HG02981 (cell line): ENCODE results near the gene OR10G7.

ENCODE experiments used
- ATAC-seq: cut with Tn5 transposase; IDR thresholded peaks from one replicate; pipeline ENCODE4 v1.9.1; 2021; ENCODE audit warnings: mild to moderate bottlenecking, moderate library complexity; ENCODE audit not compliant: unreplicated experiment

Gene OR10G7, protein sequence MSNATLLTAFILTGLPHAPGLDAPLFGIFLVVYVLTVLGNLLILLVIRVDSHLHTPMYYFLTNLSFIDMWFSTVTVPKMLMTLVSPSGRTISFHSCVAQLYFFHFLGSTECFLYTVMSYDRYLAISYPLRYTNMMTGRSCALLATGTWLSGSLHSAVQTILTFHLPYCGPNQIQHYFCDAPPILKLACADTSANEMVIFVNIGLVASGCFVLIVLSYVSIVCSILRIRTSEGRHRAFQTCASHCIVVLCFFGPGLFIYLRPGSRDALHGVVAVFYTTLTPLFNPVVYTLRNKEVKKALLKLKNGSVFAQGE

DNA sequence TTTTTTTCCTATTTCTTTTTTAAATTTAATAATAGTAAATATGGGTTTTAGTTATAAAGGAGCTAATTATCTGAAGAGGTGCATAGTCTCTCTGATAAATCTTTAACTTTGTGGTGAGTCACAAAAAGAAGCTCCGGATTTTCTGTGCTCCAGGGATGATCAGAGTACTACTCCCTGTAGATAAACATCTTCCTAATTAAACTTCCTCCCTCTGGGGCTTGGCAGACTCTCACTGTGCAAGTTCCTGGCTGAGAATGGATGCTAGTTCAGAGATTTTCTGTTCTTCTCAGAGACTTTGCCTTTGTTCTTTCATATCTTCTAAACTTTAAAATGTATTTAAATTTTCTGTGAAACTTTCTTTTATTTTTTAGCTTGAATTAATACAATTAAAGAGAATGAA lies at the start of gene OR10G7:
TSS of gene OR10G7 (minus strand) at position 72 of the 400 bp plus-strand sequence. CDS start 2,324 bp downstream, outside the sequence.
- no peak for ATAC-seq

DNA sequence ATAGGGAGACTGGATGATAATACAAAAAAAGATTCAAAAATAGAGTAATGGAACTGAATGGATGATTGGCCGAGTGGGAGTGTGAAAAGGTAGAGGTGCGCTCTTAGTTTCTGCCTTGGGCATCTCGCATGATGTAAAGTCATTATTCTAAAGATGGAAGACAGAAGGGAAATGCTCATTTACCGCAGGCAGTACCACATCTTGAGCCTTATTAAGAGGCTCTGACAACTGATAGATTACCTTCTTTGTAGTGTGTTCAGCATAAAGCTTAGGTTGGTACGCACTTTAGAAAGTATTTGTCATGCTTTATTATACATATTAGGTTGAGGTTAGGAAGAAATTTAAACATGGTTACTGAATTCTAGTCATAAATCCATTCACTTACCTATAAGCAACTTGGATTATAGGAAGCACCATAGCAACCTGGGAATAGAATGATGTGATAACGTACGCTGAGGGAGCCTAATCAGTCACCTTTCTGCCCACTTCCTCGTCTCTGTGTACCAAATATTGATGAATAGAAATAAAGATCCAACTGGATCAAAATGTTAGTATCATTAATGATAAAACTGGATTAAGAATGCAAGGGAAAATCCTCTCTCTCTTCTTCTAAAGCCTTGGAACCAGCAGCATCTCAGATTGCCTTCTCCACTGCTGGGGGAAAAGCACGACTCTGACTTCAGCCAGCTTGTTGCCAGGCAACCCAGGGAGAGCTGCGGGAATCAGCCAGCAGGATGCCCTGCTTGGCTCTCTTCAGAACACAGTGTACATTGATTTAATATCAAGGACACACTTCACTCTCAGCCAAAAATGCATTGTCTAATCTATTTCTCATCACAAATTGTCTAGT lies 45.1 kb upstream of the OR10G7 start:
- ATAC-seq, result no peak

GRCh38 chr11:124085583-124085982 lies 44.5 kb upstream of the OR10G7 start:
- no peak for ATAC-seq

DNA sequence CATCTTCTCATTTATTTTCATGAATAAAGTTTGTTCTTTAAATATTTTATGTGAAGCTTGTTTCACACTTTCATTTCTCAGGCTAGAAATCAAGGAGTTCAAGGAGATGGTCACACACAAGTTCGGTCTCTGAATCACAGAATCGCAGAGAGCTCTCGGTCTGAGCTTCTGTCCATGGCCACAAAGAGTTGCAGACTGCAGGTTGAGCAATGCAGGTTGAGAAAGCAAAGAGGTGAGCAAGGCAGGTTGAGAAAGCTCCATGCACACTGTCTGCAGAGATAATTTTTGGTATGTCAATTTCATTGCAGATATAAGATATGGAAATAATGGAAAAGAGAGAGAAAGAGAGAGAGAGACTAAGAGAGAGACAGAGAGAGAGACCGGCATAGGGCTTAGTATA lies 41.2 kb upstream of the OR10G7 start:
- no peak for ATAC-seq

DNA sequence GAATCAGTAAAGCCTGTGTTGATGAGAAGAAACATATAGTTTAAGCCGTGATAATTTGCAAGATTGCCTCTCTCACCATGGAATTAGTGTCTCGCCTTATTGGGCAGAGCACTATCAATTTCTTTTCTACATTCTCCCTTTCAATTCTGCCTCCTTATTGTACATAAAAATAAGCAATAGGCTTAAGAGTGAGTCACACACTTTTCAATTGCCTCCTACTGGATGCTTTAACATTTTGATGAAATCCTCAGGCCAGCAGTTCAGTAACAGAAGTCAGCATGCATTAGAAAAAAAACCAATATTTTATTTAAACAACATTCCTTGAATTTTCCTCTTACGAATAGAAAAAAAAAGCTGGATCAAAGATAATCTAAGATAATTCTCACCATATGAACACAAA lies 40.4 kb upstream of the OR10G7 start:
- ATAC-seq, result no peak

- no peak for ATAC-seq
These were observed 39.3 kb upstream of the OR10G7 start for GRCh38 chr11:124080327-124081001.

DNA sequence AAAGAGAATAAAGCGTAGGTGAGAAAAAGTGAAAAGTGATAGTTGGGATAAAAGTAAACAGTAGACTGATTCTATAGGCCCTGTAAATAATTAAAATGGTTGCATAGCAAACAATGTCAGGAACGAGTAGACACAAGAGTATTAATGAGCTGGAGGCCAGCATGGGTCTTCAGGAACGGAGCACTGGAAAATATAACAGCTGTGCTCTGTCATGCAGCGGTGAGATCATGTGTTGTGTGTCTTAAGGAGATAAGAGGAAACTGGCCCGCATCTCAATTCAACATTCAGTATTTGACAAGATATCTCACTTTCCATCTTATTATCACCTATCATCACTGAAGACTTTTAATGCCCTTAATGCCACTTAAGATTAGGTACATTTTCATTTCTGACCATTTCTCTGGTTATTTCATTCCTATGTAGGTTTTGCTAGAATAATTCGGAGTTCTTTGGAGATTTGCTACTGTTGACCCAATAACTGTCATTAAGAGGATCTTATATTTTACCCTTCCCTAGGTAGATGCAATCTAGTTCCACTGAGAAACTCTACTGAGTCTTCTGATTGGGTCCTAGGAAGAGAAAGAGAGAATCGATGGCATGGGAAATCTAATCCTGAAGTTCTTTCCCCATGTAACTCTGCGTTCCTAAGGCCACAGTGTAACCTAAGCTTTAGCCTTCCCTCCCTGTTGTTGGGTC lies 38.7 kb upstream of the OR10G7 start:
- no peak for ATAC-seq

- ATAC-seq, result no peak
These were observed 37.5 kb upstream of the OR10G7 start for GRCh38 chr11:124078591-124078990.

DNA sequence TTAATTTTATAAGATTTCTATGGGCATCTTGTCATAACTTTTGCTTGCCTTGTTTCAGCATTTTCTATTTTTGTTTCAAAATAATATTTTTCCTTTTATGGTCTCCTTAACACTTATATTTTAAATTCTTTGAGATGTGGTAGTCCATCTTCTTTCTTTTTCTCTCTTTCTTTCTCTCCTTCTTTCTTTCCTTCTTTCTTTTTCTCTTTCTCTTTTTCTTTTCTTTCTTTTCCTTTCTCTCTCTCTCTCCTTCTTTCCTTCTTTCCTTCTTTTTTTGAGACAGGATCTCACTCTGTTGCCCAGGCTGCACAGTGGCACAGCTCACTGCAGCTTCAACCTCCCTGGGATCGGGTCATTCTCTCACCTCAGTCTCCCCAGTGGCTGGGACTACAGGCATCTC lies 36.1 kb upstream of the OR10G7 start:
- ATAC-seq, result no peak

GRCh38 chr11:124075841-124076651 lies 34.9 kb upstream of the OR10G7 start:
- ATAC-seq, result peak; percentile 64

DNA sequence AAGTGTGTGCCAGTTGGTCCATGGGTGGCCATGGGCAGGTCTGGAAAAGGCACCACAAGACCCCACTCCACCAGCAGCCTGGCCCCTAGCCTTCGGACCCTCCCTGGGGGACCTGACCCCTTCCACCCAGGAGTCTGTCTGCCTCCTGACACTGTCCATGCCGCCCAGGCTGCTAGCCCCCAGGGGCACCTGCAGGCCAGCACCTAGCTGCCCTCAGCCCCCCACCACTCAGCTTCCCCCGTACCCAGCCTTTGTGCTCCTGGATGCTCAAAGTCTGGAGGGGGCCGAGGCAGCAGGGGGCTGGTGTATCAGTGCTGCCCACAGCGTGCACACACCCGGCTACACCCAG lies 34.3 kb upstream of the OR10G7 start:
- ATAC-seq, result no peak

DNA sequence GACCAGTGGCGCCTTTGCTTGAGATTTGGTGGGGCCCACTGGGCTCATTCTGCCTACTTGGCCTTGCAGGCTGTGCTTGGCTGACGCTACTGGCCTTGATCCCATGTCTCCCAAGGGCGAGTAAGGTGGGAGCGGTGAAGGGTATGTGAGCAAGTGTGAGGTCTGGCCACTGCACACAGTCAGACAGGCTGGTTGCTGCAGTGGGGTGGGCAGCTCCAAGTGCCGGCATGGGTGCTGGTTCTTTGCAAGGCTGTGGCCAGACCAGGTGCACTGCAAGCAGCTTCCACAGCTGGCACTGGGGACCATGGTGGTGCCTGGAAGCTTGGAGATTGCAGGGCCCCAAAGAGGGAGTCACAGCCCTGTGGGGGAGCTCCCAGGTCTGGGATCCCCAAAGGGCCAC lies 33.4 kb upstream of the OR10G7 start:
- ATAC-seq, result no peak

GRCh38 chr11:124072147-124072546 lies 31.0 kb upstream of the OR10G7 start:
- no peak for ATAC-seq

- no peak for ATAC-seq
These were observed 30.5 kb upstream of the OR10G7 start for GRCh38 chr11:124071623-124071948.

GRCh38 chr11:124070915-124071622 lies 29.9 kb upstream of the OR10G7 start:
- ATAC-seq, result peak; percentile 85

DNA sequence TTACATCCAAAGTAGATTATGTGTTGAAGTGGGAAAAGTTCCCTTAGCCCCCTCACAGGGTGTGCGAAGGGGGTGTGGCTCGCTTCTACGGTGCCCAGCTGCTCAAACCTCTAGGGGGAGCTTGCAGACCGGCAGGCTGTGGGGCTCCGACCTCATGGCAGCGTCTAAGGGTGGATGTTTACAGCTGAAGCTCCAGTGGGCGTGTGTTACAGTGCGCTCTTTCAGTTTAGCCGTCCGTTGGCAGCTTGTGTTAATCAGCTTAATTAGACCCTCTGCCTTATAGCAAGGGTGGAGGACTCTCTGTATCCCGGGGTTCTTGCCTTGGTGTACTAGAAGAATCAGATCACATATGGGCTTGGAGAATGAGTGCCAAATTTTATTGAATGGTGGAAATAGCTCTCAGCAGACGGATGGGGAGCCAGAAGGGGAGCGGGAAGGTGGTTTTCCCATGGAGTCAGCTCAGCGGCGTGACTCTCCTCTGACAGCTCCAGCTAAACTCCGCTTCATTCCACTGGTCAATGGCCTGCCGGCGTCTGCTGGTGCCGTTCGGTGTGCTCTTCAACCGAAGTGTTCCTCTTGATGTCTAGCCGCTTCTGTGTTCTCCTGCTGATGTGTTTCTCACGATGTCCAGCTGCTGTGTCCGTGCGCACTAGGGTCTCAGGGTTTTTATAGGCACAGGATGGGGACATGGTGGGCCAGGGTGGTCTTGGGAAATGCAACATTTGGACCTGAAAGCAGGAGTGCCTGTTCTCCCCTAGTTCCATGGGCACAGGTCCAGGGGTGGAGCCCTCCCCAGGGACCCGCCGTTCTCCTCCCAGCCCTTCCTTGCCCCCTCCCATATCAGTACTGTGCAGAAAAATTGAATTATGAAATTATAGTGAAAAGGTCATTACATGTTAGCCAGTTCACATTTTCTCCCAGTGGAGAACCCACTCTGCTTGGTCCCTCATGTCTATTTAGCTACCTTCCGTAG lies 28.6 kb upstream of the OR10G7 start:
- ATAC-seq, result peak; percentile 75

- ATAC-seq, result no peak
These were observed 27.5 kb upstream of the OR10G7 start for GRCh38 chr11:124068601-124069110.

- ATAC-seq, result no peak
These were observed 11.8 kb upstream of the OR10G7 start for GRCh38 chr11:124052966-124053365.
